WTC11 (cell line): Measurements from ENCODE around the gene TNS3. TPM values are rescaled to one million over a fixed set of nuclear protein-coding genes. Genes with fewer than 3 reads are reported as not detected.

Source experiments
- ATAC-seq: fragments of 200-7000 bp; cut with Tn5 transposase; 2 replicates; pipeline ENCODE4 v1.10.0; 2021; ENCODE audit warnings: mild to moderate bottlenecking, moderate library complexity
- CTCF ChIA-PET: fragments of 300-600 bp; sonication (Branson Sonifier 250); formaldehyde crosslinking; loops from one replicate; lab custom pipeline; 2021; ENCODE audit warnings: antibody characterized with exemption; lab: Charles Lee
- POLR2A ChIA-PET: fragments of 350-600 bp; sonication (Branson Sonifier 250); formaldehyde crosslinking; loops from one replicate; lab custom pipeline; 2021; ENCODE audit warnings: antibody characterized with exemption; lab: Charles Lee
- DNase-seq: peaks from one replicate; pipeline ENCODE4 v3.0.0; 2021; ENCODE audit warnings: low spot score
- H3K27ac Mint-ChIP-seq: 2 replicates; pipeline ENCODE4 v1.8.0; 2021; ENCODE audit warnings: mixed read lengths
- H3K27me3 Mint-ChIP-seq: 2 replicates; pipeline ENCODE4 v1.8.0; 2021; ENCODE audit warnings: low read depth, mild to moderate bottlenecking, moderate library complexity, mixed read lengths
- H3K36me3 Mint-ChIP-seq: 2 replicates; pipeline ENCODE4 v1.8.0; 2021; ENCODE audit warnings: mixed read lengths
- H3K4me1 Mint-ChIP-seq: 2 replicates; pipeline ENCODE4 v1.8.0; 2022; ENCODE audit warnings: mixed read lengths
- H3K4me3 Mint-ChIP-seq: 2 replicates; pipeline ENCODE4 v1.8.0; 2021; ENCODE audit warnings: mild to moderate bottlenecking, moderate library complexity, mixed read lengths
- H3K9me3 Mint-ChIP-seq: 2 replicates; pipeline ENCODE4 v1.8.0; 2021; ENCODE audit warnings: mixed read lengths
- ATF1 ChIP-seq: sonication (generic); formaldehyde crosslinking; IDR thresholded peaks from 2 replicates; pipeline ENCODE4 v1.8.1; 2023; ENCODE audit warnings: mild to moderate bottlenecking, moderate library complexity, missing genetic modification reagents
- FOXJ3 ChIP-seq: sonication (generic); formaldehyde crosslinking; IDR thresholded peaks from 2 replicates; pipeline ENCODE4 v1.9.0; 2021; ENCODE audit warnings: missing genetic modification reagents, mild to moderate bottlenecking, borderline replicate concordance
- MYBL2 ChIP-seq: sonication (generic); formaldehyde crosslinking; IDR thresholded peaks from 2 replicates; pipeline ENCODE4 v1.8.1; 2023; ENCODE audit warnings: mild to moderate bottlenecking, moderate library complexity, missing genetic modification reagents
- RELA ChIP-seq: sonication (generic); formaldehyde crosslinking; IDR thresholded peaks from 2 replicates; pipeline ENCODE4 v1.8.1; 2022; ENCODE audit warnings: missing genetic modification reagents, mild to moderate bottlenecking, borderline replicate concordance
- ZNF232 ChIP-seq: sonication (generic); formaldehyde crosslinking; IDR thresholded peaks from 2 replicates; pipeline ENCODE4 v1.8.0; 2022; ENCODE audit warnings: mild to moderate bottlenecking, missing genetic modification reagents
- ZNF263 ChIP-seq: sonication (generic); formaldehyde crosslinking; IDR thresholded peaks from 2 replicates; pipeline ENCODE4 v1.8.1; 2022; ENCODE audit warnings: low read depth, mild to moderate bottlenecking, moderate library complexity, missing genetic modification reagents
- ZNF416 ChIP-seq: fragments of 250-450 bp; sonication (Bioruptor Pico); IDR thresholded peaks from 2 replicates; pipeline ENCODE4 v1.9.0; 2021; ENCODE audit warnings: mild to moderate bottlenecking, inconsistent platforms
- total RNA-seq: library from RNA; stranded (reverse); gene quantifications from 3 replicates; pipeline ENCODE4 v1.2.3, GENCODE V29; 2021
- TF ChIP-seq, protein P1 (sequence below): sonication (generic); formaldehyde crosslinking; IDR thresholded peaks from 2 replicates; pipeline ENCODE4 v1.8.1; 2023; ENCODE audit warnings: mild to moderate bottlenecking, missing genetic modification reagents, moderate library complexity
- TF ChIP-seq, protein P2 (sequence below): sonication (generic); formaldehyde crosslinking; IDR thresholded peaks from 2 replicates; pipeline ENCODE4 v1.8.0; 2022; ENCODE audit warnings: missing genetic modification reagents
- TF ChIP-seq, protein P3 (sequence below): fragments of 200-600 bp; IDR thresholded peaks from 2 replicates; pipeline ENCODE4 v1.8.0; 2022; ENCODE audit warnings: antibody characterized with exemption
- TF ChIP-seq, protein P4 (sequence below): sonication (generic); formaldehyde crosslinking; IDR thresholded peaks from 2 replicates; pipeline ENCODE4 v1.8.0; 2022; ENCODE audit warnings: mild to moderate bottlenecking, missing genetic modification reagents
- TF ChIP-seq, protein P5 (sequence below): fragments of 250-450 bp; sonication (Bioruptor Pico); conservative IDR thresholded peaks from 2 replicates; pipeline ENCODE4 v1.9.0; 2021; ENCODE audit warnings: mild to moderate bottlenecking

TNS3 gene
- total RNA-seq, 1 experiment from 2014 or later: 37.7 TPM

DNA sequence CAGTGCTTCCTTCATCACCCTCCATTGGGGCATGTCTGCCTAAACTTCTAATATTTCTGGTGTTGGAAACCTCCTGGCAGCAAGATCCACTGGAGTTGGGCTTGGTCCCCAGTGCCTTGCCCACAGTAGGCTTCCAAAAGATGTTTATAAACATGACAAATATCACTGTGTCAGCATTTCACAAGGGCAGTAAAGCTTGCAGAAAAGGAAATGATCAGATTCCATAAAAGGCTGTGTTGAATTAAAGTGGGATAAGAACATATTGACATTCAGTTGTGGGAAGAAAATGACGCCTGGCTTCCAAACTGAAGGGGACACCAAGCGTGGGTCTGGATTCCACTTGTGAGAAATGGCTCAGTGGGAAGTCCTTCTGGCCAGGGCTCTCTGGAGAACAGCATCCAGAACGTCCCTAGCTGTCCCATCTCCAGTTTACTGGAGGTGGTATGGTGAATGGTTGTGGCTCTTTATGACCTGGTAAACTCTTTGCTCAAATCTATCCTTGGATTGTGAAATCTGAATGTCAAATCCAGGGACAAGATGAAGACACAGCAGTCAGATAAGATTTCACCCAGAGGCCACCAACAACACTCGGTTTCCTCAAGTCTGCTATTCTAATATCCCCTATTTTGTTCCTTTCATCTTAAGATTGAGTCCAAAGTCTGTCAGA, 287.2 kb downstream of the TNS3 start:
- no peaks in the 10 kb centered on the region for H3K4me1 Mint-ChIP-seq
- ChIA-PET CTCF (interaction anchor here (1.5 kb wide), 1 partner anchor 28 kb away, joined by 7 read pairs; no protein-coding TSS in a partner anchor), POLR2A (no interaction called here)
- TF ChIP-seq MYBL2 (CRISPR knock-in tag) (no peak), ZNF263 (CRISPR knock-in tag) (no peak)
- TF ChIP-seq, protein P1, sequence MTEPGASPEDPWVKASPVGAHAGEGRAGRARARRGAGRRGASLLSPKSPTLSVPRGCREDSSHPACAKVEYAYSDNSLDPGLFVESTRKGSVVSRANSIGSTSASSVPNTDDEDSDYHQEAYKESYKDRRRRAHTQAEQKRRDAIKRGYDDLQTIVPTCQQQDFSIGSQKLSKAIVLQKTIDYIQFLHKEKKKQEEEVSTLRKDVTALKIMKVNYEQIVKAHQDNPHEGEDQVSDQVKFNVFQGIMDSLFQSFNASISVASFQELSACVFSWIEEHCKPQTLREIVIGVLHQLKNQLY: no peak
- TF ChIP-seq, protein P2, sequence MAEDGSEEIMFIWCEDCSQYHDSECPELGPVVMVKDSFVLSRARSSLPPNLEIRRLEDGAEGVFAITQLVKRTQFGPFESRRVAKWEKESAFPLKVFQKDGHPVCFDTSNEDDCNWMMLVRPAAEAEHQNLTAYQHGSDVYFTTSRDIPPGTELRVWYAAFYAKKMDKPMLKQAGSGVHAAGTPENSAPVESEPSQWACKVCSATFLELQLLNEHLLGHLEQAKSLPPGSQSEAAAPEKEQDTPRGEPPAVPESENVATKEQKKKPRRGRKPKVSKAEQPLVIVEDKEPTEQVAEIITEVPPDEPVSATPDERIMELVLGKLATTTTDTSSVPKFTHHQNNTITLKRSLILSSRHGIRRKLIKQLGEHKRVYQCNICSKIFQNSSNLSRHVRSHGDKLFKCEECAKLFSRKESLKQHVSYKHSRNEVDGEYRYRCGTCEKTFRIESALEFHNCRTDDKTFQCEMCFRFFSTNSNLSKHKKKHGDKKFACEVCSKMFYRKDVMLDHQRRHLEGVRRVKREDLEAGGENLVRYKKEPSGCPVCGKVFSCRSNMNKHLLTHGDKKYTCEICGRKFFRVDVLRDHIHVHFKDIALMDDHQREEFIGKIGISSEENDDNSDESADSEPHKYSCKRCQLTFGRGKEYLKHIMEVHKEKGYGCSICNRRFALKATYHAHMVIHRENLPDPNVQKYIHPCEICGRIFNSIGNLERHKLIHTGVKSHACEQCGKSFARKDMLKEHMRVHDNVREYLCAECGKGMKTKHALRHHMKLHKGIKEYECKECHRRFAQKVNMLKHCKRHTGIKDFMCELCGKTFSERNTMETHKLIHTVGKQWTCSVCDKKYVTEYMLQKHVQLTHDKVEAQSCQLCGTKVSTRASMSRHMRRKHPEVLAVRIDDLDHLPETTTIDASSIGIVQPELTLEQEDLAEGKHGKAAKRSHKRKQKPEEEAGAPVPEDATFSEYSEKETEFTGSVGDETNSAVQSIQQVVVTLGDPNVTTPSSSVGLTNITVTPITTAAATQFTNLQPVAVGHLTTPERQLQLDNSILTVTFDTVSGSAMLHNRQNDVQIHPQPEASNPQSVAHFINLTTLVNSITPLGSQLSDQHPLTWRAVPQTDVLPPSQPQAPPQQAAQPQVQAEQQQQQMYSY: no peak
- TF ChIP-seq, protein P3, sequence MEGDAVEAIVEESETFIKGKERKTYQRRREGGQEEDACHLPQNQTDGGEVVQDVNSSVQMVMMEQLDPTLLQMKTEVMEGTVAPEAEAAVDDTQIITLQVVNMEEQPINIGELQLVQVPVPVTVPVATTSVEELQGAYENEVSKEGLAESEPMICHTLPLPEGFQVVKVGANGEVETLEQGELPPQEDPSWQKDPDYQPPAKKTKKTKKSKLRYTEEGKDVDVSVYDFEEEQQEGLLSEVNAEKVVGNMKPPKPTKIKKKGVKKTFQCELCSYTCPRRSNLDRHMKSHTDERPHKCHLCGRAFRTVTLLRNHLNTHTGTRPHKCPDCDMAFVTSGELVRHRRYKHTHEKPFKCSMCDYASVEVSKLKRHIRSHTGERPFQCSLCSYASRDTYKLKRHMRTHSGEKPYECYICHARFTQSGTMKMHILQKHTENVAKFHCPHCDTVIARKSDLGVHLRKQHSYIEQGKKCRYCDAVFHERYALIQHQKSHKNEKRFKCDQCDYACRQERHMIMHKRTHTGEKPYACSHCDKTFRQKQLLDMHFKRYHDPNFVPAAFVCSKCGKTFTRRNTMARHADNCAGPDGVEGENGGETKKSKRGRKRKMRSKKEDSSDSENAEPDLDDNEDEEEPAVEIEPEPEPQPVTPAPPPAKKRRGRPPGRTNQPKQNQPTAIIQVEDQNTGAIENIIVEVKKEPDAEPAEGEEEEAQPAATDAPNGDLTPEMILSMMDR: no peak
- H3K36me3 Mint-ChIP-seq: peaks cover 14% of the 10 kb centered on the region
- no peak overlapping the region for H3K4me3 Mint-ChIP-seq
- no peaks in the 10 kb centered on the region for H3K27me3 Mint-ChIP-seq
- ATAC-seq (no peak), DNase-seq (no peak)
- H3K27ac Mint-ChIP-seq: no peak overlapping the region
- no peaks in the 10 kb centered on the region for H3K9me3 Mint-ChIP-seq

DNA sequence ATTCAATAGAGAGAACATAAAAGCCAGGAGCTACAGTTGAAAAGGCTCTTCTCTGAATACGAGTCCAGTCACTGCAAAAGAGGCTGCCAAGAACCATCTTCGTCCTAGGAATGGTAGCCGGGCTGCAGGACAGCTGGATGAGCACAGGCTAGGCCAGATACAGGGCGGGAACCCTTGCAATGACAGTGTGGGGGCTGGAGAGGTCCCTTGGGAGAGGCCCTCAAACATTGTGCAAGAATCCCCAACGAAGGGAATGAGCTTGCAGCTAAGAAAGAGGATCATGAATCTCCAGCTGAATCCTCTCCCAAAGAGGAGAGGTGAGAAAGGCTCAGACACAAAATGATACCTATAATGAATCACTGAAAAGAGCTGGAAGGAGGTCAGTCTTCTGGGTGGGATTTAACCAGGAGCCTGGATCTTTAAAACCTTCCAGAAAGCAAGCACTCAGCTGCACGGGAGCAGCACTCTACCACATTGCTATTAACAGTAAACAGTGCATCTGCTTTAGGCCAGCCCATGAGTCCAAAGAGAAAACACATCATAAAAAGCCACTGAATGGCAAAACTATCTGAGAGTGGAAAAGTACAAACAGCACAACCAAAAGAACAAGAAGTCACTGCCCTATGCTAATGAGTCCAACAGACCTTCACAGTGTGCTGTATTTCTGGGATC, 287.9 kb downstream of the TNS3 start:
- H3K27ac Mint-ChIP-seq: no peak overlapping the region
- CTCF ChIA-PET: interaction anchor here (1.5 kb wide), 1 partner anchor 28 kb away, joined by 7 read pairs; no protein-coding TSS in a partner anchor
- TF ChIP-seq ZNF416 (no peak), FOXJ3 (CRISPR knock-in tag) (no peak), ATF1 (CRISPR knock-in tag) (no peak), ZNF232 (CRISPR knock-in tag) (no peak), RELA (CRISPR knock-in tag) (no peak)
- TF ChIP-seq, protein P4, sequence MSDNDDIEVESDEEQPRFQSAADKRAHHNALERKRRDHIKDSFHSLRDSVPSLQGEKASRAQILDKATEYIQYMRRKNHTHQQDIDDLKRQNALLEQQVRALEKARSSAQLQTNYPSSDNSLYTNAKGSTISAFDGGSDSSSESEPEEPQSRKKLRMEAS (CRISPR knock-in tag): no peak
- TF ChIP-seq, protein P5, sequence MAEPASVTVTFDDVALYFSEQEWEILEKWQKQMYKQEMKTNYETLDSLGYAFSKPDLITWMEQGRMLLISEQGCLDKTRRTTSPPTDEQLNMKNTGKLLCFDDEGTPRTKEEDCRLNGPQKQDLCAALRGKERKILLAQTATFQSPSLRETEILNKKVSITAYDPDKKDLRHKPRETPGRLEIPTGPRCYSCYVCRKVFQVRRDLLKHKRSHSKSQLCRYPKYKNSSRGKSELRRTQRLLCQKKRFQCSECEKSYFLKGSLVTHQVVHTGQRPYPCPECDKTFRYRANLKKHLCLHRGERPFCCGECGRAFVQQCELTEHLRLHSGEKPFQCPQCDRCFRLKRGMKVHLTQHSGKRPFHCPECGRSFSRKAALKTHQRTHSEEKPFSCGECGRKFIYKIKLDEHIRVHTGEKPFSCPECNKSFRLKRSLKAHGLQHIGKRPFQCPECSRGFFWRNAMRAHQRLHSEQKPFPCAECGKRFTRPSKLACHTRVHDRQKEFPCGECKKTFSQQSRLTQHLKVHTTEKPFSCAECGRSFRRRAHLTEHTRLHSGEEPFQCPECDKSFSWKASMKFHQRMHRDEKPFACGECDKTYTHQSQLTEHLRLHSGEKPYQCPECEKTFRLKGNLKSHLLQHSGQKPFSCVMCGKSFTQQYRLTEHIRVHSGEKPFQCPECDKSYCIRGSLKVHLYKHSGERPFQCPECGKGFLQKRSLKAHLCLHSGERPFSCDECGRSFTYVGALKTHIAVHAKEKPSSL (CRISPR knock-in tag): no peak
- no peak overlapping the region for H3K4me3 Mint-ChIP-seq
- DNase-seq: no peak
- peaks cover 14% of the 10 kb centered on the region for H3K36me3 Mint-ChIP-seq
- no peaks in the 10 kb centered on the region for H3K27me3 Mint-ChIP-seq
- H3K9me3 Mint-ChIP-seq: no peaks in the 10 kb centered on the region
- ATAC-seq: no peak
- POLR2A ChIA-PET: no interaction called here
- H3K4me1 Mint-ChIP-seq: no peaks in the 10 kb centered on the region
